ELR (cell line): ENCODE results near the gene ACP2.
A peak's percentile ranks its signal among the peaks of the same experiment; 100 is the strongest.
"Not testable (repeated sequence)": the region's sequence is repeated elsewhere in the genome, so short reads cannot be mapped to it uniquely, and the experiment has no call there.

Experiments
- DNase-seq: peaks from one replicate; pipeline ENCODE4 v3.0.0-alpha.2; 2015; ENCODE audit warnings: low read depth

The ACP2 gene

GRCh38 chr11:47241841-47242301 is 6.7 kb downstream of the ACP2 start:
- DNase-seq: peak; percentile 61

GRCh38 chr11:47239852-47240251 is 8.8 kb downstream of the ACP2 start:
- no peak for DNase-seq

DNA sequence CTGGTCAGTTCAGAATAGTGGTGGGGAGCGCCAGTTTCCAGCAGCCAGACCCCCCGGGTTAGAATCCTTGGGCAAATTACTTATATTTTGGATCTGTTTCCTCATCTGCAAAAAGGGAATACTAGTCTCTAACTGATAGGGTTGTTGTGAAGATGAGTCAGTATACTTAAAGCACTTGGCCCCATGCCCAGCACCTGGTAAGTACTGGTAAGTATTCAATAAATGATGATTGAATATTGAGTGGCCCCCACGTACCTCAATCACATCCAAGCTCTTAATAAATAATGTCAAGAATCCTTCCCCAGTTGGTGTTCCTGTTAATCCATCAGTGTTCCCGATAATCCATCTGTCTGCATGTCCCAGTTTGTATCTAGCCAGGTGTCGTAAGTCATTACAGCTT is 12.1 kb downstream of the ACP2 start:
- peak; percentile 85 for DNase-seq

DNA sequence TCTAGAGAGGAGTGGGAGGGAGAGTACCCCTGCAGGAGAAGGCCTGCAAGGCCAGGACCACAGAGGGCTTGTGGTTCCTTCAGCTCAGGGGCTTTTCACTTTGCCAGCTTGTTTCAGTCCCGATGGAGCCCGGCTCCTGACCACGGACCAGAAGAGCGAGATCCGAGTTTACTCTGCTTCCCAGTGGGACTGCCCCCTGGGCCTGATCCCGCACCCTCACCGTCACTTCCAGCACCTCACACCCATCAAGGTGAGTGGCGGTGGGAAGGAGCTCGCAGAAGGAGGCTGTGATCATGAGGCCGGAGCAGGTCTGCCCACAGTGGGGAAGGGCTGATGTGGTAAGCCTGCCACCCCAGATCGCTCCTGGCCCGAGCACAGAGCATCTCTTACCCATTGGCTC is 13.5 kb downstream of the ACP2 start:
- DNase-seq: no peak

DNA sequence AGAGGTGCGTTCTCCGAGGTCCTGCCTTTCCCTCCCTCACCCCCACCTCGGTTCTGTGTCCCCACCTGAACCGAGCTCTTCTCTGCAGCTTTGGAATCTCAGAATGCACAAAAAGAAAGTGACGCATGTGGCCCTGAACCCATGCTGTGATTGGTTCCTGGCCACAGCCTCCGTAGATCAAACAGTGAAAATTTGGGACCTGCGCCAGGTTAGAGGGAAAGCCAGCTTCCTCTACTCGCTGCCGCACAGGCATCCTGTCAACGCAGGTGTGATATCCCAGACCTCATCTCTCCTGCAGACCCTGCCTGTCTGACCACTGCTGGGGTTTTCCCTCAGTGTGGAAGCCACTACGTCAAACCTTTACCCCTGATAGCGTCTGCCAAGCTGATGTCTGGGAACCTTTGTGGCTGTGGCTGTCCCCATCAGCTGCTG is 13.9 kb downstream of the ACP2 start:
- DNase-seq: peak; percentile 77

GRCh38 chr11:47233989-47234668 is 14.5 kb downstream of the ACP2 start:
- peak; percentile 93 for DNase-seq

- no peak for DNase-seq
These were observed 15.6 kb downstream of the ACP2 start for GRCh38 chr11:47233051-47233450.

- DNase-seq: no peak
These were observed 19.5 kb downstream of the ACP2 start for GRCh38 chr11:47229161-47229560.

- DNase-seq: no peak
These were observed 22.8 kb downstream of the ACP2 start for GRCh38 chr11:47225552-47226400.

DNA sequence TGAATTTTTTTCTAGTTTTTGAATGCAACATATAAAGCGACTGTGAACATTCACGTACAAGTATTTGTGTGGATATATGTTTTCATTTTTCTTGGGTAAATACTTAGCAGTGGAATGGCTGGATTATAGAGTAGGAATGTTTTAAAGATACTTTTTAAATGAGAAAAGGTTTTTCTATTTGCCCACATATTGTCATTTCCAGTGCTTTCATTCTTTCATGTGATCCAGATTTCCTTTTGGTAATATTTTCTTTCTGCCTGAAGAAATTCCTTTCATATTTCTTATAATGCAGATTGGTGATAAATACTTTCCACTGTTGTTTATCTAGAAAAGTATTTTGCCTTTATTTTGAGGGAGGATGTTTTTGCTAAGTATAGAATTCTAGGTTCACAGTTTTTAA is 25.9 kb downstream of the ACP2 start:
- DNase-seq: no peak

DNA sequence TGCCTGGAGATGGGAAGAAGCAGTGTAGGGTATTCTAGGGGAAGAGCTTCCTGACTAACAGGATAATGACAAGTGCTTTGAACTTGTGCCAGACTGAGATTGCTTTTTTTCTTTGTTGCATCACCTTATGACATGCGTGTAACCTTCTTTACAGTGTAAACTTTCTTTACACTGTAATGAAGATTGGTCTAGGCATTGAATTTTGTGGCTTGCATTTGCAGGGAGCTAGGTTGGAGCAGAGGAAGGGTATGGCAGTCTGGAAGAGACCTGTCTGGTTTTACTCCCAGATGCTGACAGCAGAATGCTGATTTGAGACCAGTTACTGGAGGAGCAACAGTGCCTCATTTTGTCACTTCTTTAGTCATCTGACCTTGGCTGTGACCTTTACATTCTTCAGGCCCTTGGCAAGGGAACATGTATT is 28.2 kb downstream of the ACP2 start:
- peak; percentile 84 for DNase-seq

- DNase-seq: peak; percentile 85
These were observed 32.4 kb downstream of the ACP2 start for GRCh38 chr11:47216121-47216798.

GRCh38 chr11:47215366-47215910 is 33.2 kb downstream of the ACP2 start:
- DNase-seq: peak; percentile 46

DNA sequence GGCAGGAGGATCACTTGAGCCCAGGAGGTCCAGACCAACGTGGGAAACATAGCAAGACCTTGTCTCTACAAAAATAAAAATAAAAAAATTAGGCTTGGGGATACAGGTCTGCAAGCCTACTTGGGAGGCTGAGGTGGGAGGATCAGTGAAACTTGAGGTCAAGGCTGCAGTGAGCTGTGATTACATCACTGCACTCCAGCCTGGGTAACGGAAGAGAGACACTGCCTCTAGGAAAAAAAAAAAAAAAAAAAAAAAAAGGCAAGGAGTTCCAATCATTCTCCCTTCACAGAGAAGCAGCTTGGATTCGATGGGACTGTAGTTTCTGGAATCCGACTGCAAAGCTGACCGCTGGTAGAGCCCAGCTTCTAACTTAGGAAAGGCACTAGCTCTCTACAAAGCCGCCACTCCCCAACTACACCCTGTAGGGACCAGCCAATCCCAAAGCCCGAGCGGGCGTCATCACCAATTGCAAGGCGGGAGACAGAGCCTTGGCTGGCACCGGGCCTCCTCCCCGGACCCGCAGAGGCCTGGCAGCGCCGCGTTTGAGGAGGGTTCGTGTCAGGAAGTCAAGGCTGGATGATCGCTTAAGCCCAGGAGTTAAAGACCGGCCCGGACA is 34.6 kb downstream of the ACP2 start:
- peak; percentile 92 for DNase-seq

GRCh38 chr11:47212938-47213337 is 35.7 kb downstream of the ACP2 start:
- DNase-seq: no peak

DNA sequence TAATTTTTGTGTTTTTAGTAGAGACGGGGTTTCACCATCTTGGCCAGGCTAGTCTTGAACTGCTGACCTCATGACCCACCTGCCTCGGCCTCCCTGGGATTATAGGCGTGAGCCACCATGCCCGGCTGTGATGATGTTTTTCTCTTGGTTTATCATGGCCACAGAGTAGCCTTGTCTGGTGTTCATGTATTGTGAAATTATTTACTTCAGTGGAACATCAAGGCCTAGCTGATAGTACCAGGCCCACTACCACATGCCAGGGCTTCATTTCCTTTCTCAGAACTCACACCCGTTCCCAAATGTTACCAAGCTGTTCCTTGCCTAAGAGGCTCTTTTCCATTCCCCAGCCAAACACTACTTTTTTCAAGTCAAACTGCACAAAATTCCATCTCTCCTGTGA is 40.0 kb downstream of the ACP2 start:
- no peak for DNase-seq

DNA sequence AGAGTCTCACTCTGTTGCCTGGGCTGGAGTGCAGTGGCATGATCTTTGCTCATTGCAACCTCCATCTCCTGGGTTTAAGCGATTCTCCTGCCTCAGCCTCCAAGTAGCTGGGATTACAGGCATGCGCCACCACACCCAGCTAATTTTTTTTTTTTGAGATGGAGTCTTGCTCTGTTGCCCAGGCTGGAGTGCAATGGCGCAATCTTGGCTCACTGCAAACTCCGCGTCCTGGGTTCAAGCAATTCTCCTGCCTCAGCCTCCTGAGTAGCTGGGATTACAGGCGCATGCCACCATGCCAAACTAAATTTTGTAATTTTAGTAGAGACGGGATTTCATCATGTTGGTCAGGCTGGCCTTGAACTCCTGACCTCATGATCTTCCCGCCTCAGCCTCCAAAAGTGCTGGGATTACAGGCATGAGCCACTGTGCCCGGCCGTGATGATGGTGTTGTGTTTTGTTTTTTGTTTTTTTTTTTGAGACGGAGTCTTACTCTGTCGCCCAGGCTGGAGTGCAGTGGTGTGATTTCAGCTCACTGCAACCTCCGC is 40.5 kb downstream of the ACP2 start:
- DNase-seq: not testable (repeated sequence)

- no peak for DNase-seq
These were observed 41.2 kb downstream of the ACP2 start for GRCh38 chr11:47207459-47207858.

GRCh38 chr11:47206577-47206976 is 42.0 kb downstream of the ACP2 start:
- not testable (repeated sequence) for DNase-seq

- DNase-seq: peak; percentile 77
These were observed 44.0 kb downstream of the ACP2 start for GRCh38 chr11:47204637-47204989.

DNA sequence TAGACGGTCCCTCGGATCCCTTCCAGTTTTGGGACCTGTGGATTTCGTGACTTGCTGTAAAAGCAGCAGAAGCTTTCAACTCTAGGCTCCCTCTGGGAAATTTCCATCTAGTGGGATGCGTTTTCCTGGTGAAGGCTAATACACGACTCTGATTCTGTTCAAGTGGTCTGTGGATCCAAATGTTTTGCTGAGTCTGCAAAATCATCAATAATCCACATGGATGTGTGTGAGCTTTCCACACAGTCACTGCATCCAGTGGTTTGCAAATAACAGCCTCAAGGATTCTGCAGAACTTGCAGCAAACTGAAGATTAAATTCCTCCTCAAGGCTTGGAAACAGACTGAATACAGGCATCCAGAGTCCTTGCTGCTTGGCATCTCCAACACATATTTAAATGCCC is 46.0 kb downstream of the ACP2 start:
- no peak for DNase-seq

DNA sequence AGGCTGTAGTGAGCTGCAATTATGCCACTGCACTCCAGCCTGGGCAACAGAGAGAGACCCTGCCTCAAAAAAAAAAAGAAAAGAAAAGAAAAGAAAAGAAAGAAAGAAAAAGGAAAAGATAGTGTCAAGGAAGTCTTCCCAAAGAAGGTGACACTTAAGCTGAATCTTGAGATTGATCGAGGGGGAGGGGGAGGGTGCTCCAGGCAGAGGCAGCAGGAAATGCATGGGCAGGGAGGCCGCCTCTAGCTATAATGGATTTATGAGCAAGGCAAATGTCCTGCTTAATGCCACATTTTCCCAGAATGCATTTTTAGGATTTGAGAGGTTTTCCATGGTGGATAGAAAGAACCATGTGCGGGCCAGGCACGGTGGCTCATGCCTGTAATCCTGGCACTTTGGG is 47.6 kb downstream of the ACP2 start:
- no peak for DNase-seq
